Measurements from ENCODE around the gene UGT2B17.
"Not testable (repeated sequence)": the region's sequence is repeated elsewhere in the genome, so short reads cannot be mapped to it uniquely, and the experiment has no call there.

The UGT2B17 gene

DNA sequence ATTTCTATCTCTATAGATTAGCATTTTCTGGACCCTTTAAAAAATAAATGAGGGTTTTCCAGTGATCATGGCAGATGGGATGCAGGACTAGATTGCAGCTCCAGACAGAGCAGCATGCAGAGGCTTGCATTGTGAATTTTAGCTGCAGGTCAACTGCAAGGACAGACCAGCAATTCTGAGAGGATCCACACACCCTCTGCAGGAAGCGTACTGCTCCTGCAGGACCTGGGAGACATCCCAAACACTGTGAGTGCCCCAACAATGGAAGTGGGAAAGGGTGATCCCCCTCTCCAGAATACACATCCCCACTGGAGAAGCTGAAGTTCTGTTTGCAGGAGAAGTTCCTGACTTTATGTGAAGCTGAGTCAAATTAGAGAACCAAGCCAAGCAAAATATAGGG is 7.1 kb downstream of the UGT2B17 start:
- DNase-seq (ENCODE audit: low read depth) = not testable (repeated sequence)

DNA sequence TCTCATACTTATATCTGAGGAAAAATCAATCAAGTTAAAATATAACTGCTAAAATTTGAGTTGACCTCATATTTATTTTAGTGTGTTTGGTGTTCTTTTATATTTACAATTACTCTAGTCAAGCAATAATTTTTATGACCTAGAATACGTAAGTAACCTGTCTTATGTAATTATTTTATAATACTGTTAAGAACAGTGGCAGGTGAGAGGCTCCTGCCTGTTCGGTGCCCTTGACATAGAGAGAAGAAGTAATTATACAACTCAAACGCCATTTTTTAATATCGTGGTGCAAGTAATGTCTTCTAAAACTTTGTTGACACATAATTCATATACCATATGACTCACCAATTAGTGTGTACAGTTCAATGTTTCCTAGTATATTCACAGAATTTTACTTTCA is 7.6 kb downstream of the UGT2B17 start:
- not testable (repeated sequence) for DNase-seq (ENCODE audit: low read depth)

DNA sequence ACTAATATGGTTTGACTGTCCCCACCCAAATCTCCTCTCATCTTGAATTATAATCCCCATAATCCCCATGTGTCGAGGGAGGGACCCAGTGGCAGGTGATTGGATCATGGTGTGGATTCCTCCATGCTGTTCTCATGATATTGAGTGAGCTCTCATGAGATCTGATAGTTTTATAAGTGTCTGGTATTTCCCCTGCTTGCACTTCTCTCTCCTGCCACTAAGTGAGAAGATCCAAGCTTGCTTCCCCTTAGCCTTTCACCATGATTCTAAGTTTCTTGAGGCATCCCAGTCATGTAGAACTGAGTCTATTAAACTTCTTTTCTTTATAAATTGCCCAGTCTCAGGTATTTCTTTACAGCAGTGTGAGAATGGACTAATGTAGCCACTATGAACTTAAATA is 9.8 kb downstream of the UGT2B17 start:
- DNase-seq (ENCODE audit: low read depth) = not testable (repeated sequence)

DNA sequence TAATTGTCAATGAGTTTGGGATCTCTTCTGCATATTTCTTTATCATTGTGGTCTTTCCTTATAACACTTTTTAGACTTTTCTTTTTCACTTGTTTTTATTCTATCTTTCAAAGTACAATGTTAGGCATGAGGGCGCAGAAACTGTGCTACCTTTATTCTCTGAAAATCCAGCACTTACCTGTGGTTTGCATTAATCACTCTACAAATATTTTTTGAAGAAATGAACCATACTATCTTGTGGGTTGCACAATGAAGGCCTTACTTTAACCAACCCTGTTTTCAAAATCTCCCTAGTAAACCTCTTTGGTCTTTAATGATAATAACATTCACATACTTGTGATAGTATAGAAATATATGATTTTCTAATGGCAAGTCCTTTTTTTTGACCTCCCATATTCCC is 11.0 kb downstream of the UGT2B17 start:
- DNase-seq (ENCODE audit: low read depth) = not testable (repeated sequence)

DNA sequence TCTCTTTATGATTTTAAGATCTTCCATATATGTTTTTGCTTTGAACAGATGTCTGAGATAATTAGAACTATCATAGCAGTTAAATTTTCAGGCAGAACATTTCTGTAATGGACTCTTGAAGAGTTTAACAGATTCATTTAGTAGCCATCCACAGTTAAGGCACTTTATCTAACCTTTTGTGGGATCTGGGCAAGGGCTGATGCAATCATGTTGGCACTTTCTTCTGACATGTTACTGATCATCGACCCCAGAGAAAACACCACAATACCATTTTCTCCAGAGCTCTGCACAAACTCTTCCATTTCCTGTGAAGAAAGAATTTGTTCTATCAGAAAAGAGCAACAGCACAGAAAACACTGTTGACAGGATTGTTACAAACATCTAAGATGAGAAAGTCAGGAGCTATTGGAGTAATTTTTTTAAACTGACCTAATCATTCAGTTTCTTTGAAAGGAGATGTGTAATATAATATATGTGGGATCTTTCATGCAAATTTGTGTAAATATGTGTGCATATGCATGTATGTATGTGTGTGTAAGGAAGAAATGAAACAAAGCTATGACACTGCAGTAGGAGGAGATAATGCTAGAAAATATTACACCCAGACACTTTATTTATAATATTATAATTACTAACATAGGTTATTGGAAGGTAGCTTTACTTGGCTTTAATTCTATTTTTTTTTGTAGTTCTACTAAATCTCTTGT is 15.6 kb downstream of the UGT2B17 start:
- not testable (repeated sequence) for DNase-seq (ENCODE audit: low read depth)

DNA sequence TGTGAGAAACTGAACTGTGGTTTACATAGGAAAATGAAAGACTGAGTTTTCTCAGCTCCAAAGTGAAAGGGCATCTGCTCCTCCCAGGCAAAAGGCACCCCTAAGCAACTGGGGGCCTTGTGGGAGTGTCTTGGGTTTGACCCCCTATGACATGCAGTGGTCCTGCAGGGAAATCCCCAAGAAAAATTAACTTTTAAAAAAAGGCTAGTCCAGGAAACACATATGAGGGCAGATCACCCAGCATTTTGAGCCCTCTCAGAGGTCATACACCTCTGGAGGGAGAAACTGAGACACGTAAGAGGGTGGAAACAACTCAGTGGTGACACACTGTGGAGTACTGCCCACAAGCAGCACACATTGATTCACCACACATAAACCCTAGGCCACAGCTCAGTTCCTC is 22.3 kb downstream of the UGT2B17 start:
- DNase-seq (ENCODE audit: low read depth) = not testable (repeated sequence)

DNA sequence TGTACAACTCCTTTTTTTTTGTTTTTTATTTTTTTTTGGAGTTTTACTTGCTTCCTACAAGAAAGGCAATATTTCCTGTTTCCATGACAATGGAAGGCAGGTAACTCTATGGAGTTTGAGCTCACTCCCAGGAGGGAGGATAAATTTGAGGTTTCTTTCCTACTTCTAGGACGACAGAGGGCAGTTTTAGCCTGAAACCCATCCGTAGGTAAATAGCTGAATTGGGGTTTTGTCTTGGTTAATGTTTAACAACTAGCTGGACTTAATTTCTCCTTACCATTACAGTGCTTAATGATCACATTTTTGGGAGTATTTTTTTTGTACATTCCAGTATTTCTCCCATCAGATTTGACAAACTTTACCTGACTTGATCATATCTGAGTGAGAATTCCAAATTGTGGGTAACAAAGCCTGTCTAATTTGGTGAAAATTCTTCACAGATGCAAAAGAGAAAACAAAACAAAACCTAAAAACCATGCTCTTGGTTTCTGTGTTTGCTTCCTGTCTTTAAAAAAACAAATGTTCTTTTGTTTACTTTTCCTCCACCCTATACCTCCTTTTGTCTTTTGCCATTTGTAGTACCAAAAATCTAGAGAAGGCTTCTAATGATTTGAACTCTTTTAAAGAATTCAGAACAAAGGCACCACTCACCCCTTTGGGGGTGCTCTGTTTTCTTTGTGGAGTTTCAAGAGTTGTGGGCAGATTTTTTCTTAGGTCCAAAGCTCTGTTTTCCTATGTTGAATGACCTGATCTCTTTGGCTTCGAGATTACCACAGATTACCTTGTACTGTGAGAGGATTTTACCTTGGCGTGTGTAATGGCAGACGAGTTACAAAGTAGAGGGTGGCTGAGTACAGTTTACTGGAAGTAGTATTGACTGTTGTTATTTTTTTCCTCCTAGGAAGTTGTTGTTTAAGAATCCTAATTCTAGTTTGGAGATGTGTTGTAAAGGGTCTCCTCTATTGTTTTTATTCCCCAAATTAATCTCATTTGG is 23.0 kb downstream of the UGT2B17 start:
- DNase-seq (ENCODE audit: low read depth) = not testable (repeated sequence)

DNA sequence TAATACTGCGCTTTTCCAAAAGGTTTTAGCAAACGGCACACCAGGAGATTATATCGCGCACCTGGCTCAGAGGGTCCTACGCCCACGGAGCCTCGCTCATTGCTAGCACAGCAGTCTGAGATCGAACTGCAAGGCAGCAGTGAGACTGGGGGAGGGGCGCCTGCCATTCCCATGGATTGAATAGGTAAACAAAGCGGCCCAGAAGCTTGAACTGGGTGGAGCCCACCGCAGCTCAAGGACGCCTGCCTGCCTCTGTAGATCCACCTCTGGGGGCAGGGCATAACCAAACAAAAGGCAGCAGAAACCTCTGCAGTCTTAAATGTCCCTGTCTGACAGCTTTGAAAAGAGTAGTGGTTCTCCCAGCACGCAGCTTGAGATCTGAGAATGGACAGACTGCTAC is 33.4 kb downstream of the UGT2B17 start:
- not testable (repeated sequence) for DNase-seq (ENCODE audit: low read depth)

DNA sequence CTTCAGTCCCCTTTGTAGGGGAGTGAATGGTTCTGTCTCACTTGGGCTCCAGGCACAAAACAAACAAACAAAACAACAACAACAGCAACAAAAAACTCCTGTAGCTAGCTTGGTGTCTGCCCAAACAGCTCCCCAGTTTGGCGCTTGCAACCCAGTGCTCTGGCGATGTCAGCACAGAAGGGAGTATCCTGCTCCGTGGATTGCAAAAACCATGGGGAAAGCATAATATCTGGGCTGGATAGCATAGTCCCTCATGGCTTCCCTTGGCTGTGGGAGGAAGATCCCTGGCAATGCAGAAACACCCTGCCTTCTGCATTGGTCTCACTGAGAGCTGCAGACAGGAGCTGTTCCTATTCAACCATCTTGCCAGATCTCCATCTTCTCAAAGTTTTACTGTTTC is 39.7 kb downstream of the UGT2B17 start:
- no peak for DNase-seq (ENCODE audit: low read depth)

DNA sequence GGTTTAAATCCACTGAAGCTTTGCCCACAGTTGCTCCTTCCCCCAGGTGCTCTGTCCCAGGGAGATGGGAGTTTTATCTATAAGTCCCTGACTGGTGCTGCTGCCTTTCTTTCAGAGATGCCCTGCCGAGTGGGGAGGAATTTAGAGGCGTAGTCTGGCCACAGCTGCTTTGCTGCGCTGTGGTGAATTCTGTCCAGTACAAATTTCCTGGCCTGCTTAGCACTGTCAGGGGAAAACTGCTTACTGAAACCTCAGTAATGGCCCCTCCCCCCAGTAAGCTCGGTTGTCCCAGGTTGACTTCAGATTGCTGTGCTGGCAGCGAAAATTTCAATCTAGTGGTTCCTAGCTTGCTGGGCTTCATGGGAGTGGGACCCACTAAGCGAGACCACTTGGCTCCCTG is 40.1 kb downstream of the UGT2B17 start:
- no peak for DNase-seq (ENCODE audit: low read depth)

DNA sequence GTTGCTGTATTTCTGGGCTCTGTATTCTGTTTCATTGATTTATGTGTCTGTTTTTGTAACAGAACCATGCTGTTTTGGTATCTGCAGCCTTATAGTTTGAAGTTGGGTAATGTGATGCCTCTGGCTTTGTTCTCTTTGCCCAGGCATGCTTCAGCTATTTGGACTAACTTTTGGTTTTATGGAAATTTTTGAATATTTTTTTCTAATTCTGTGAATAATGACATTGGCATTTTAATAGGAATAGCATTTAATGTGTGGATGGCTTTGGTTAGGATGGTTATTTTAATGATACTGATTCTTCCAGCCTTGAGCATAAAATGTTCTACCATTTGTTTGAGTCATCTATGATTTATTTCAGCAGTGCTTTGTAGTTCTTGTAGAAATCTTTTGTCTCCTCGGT is 53.9 kb downstream of the UGT2B17 start:
- DNase-seq (ENCODE audit: low read depth) = peak; percentile 9

DNA sequence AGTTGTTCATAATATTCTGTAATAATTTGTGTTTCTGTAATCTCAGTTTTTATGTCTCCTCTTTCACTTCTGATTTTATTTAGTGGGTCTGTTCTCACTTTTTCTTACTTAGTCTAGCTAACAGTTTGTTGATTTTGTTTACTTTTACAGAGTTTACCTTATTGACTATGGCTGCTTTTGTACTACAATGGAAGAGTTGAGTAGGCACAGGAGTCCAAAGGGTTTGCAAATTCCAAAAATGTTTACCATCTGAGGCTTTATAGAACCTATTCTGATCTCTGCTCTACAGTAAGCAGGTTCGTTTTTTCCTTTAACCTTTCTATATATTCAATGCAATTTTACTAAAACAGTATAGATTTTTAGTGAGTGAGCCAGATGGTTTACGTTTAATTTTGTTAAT is 55.1 kb downstream of the UGT2B17 start:
- DNase-seq (ENCODE audit: low read depth) = no peak

DNA sequence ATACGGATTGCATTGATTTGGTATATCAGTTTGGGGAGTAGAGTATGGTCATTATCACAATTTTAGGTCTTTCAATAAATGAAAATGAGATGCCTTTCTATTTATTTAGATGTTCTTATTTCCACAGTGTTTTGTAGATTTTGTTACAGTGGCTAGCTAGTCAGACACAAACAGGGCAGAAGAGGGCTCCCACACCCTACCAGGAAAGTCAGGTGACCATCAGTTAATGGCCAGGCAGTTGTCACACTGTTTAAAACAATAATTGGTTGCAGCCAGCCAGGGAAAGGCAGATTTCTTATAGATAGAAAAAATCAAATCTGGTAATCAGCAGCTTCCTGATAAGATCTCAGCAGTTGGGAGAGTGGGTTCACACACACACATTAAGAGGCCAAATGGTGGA is 57.2 kb downstream of the UGT2B17 start:
- no peak for DNase-seq (ENCODE audit: low read depth)

DNA sequence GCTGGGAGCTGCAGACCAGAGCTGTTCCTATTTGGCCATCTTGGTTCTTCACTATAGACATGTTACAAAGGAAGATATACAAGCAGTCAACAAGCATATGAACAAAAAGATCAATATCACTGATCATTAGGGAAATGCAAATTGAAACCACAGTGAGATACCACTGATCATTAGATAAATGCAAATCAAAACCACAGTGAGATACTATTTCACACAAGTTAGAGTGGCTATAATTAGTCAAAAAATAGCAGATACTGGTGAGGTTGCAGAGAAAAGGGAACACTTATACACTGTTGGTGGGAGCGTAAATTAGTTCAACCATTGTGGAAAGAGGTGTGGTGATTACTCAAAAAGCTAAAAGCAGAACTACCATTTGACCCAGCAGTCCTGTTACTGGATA is 70.7 kb downstream of the UGT2B17 start:
- not testable (repeated sequence) for DNase-seq (ENCODE audit: low read depth)

DNA sequence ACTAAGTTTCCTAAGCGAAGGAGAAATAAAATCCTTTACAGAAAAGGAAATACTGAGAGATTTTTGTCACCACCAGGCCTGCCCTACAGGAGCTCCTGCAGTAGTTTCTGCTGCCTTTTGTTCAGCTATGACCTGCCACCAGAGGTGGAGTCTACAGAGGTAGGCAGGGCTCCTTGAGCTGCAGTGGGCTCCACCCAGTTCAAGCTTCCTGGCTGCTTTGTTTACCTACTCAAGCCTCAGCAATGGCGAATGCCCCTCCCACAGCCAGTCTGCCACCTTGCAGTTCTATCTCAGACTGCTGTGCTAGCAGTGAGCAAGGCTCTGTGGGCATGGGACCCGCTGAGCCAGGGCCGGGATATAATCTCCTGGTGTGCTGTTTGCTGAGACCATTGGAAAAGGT is 71.3 kb downstream of the UGT2B17 start:
- not testable (repeated sequence) for DNase-seq (ENCODE audit: low read depth)

DNA sequence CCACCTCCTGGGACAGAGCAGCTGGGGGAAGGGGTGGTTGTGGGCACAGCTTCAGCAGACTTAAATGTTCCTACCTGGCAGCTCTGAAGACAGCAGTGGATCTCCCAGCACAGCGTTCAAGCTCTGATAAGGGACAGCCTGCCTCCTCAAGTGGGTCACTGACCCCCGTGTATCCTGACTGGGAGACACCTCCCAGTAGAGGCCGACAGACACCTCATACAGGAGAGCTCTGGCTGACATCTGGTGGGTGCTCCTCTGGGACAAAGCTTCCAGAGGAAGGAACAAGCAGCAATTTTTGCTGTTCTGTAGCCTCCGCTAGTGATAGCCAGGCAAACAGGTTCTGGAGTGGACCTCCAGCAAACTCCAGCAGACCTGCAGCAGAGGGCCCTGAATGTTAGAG is 72.7 kb downstream of the UGT2B17 start:
- DNase-seq (ENCODE audit: low read depth) = not testable (repeated sequence)

DNA sequence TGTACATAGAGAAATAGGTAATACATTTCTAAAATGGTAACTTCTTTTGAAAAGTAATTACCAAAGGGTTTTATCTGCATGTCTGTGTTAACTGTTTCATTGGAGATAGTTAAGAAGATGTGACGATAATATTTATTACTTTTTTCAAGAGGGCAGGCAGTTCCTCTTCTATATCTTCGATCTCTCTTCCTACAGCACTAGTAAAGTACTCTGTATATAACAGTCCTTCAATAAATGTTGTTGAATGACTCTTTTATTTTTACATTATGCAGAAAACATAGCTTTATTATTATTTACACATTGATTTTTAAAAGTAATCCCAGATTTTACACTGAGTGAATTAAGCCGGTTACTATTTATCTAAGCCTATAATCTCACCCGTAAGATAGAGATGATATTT is 77.1 kb downstream of the UGT2B17 start:
- no peak for DNase-seq (ENCODE audit: low read depth)

DNA sequence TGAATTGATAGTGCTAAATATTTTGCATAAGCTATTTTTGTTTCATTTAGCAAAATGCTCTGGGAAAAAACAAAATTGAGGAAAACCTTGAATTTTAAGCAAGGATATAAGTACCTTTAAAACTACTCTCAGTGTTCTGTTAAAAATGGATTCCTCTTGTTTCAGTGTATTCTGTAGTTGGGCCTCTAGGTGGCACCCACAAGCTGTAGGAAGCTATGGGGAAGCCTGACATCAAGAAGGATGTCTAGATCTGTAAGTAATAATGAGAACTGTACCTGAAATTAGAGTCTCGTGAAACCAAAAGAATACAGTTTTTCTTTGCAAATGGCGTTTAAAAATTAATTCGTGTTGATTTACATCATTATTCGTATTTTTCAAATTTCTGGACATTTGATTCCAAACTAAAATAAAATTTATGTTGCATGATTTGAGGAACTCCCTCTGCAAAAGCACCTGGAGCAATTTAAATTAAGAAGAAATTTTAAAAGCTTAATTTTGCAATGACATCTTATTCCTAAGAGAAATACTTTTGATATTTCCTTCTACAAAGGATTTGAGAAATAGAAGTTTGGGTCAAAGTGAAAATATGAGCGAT is 77.6 kb downstream of the UGT2B17 start:
- peak; percentile 74 for DNase-seq (ENCODE audit: low read depth)

DNA sequence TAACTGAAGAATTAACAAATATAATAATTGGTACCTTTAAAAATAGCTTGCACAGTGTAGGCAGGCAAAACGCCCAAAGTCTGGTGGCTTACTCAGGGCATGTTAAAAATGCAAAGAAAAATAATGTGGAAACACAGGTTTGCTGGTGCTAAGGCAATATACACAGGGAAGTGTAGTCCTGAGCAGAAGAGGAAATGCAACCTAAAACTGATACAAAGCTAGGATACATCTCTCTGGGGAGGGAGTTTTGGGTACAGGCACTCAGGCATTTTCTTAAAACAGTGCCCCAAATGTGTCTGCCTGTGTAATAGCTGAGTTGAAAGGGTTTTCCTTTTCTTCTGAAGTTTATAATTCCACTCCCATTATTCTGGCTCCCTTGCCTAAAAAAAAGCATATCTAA is 81.4 kb downstream of the UGT2B17 start:
- no peak for DNase-seq (ENCODE audit: low read depth)

DNA sequence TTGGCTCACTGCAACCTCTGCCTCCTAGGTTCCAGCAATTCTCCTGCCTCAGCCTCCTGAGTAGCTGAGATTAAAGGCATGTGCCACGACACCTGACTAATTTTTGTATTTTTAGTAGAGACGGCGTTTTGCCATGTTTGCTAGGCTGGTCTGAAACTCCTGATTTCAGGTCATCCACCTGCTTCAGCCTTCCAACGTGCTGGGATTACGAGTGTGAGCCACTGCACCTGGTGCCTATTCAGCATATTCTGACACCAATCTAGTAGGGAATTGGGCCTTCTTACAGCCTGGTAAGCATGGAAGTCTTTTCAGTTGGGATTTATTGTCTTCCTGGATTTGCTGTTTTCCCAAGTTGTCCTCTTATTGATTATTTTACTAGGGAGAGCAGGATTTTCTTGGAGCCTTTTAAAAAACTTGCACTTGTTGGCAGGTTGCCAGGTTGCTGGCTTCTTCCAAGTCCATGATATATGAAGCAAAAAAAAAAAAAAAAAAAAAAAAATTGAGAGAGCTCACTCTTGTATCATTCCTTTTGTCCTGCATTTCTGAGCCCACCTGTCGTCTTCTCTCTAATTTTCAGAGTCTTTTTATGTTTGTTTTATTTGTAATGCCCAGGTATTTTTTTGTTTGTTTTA is 85.2 kb downstream of the UGT2B17 start:
- no peak for DNase-seq (ENCODE audit: low read depth)

DNA sequence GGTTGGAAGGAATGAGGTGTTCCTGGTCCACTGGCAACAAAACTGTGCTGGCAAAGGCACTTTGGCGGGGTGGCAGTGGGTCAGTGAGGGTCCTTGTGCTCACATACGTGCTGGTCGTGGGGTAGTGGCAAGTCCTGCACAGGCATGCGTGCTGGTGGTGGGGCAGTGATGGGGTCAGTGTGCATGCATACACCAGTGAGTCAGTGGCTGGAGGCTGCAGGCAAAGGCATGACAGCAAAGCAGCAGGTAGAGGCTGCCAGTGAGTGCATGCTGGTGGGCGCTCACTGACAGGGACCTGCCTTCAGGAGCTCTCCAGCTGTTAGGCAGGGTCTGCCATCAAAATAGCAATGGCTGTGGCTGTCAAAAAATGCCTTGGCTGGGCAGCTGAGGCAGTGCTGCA is 86.8 kb downstream of the UGT2B17 start:
- no peak for DNase-seq (ENCODE audit: low read depth)
